ENCODE results near the gene TOX2. TPM values are rescaled to one million over a fixed set of nuclear protein-coding genes. Genes with fewer than 3 reads are reported as not detected.

Gene TOX2
- total RNA-seq, 2 experiments from 2014 or later, result 3.3 to 3.9 TPM

- DNase-seq, result peak in 1 of 14 experiments; percentile 11
- Histone ChIP-seq H3K27ac (ENCODE audit: low read depth in 1 of 2, low read length in 2 of 2) (peak overlapping the region in 1 of 2 donors; percentile 15), H3K9me3 (ENCODE audit: control insufficient read depth in 1 of 2, insufficient read depth in 1 of 2, low read length in 2 of 2) (no peaks in the 10 kb centered on the region), H3K27me3 (ENCODE audit: control insufficient read depth in 1 of 2, insufficient read depth in 2 of 2, low read length in 2 of 2) (no peaks in the 10 kb centered on the region), H3K36me3 (ENCODE audit: insufficient read depth, low read length) (no peaks in the 10 kb centered on the region), H3K4me1 (ENCODE audit: insufficient read depth, low read length) (peaks cover 60% of the 10 kb centered on the region), H3K4me3 (ENCODE audit: low read length) (no peak overlapping the region)
- no peaks in the 10 kb centered on the region for H3K9me3 Mint-ChIP-seq
- H3K27me3 Mint-ChIP-seq, result no peaks in the 10 kb centered on the region
- TF ChIP-seq, protein P1, sequence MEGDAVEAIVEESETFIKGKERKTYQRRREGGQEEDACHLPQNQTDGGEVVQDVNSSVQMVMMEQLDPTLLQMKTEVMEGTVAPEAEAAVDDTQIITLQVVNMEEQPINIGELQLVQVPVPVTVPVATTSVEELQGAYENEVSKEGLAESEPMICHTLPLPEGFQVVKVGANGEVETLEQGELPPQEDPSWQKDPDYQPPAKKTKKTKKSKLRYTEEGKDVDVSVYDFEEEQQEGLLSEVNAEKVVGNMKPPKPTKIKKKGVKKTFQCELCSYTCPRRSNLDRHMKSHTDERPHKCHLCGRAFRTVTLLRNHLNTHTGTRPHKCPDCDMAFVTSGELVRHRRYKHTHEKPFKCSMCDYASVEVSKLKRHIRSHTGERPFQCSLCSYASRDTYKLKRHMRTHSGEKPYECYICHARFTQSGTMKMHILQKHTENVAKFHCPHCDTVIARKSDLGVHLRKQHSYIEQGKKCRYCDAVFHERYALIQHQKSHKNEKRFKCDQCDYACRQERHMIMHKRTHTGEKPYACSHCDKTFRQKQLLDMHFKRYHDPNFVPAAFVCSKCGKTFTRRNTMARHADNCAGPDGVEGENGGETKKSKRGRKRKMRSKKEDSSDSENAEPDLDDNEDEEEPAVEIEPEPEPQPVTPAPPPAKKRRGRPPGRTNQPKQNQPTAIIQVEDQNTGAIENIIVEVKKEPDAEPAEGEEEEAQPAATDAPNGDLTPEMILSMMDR (IDR thresholded peaks at IDR 0.05), result no peak
- no peaks in the 10 kb centered on the region for H3K36me3 Mint-ChIP-seq (ENCODE audit: low read depth)
- intact Hi-C loops (cut with DNase I, micrococcal nuclease), result loop anchor here in 1 of 2 experiments (5.0 kb wide), 1 partner anchor 115 kb away; no protein-coding TSS in a partner anchor
- H3K4me1 Mint-ChIP-seq (ENCODE audit: low read depth), result peaks cover 50% of the 10 kb centered on the region
- H3K27ac Mint-ChIP-seq, result peak overlapping the region; percentile 97
- ChIA-PET CTCF (interaction anchor here (1.7 kb wide), 1 partner anchor 14 kb away, joined by 8 read pairs; no protein-coding TSS in a partner anchor), POLR2A (no interaction called here)
- H3K4me3 Mint-ChIP-seq, result no peak overlapping the region
- no peak for ATAC-seq (ENCODE audit: poor library complexity)
Measured at GRCh38 chr20:44066645-44067606, 152.3 kb downstream of the TOX2 start.

DNA sequence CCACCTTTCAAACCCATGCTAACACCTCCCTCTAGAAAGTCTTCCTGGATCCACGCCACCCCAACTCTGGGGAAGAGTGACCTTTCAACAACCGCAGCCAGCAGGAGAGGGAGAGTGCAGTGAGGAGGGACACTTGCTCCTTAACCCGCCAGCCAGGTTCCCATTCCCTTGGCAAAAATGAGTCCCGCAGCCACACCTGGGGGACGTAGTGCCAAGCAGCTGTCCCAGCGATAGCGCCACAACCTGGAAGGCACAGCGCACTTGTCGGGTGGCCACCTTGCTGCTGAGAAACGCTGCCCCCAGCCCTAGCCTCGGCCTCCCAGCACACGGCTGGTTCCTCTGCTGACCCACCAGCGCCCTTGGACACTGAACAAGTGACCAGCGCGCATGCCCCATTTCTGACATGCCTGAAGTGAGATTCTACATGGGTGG, 153.0 kb downstream of the TOX2 start:
- Histone ChIP-seq H3K27me3 (ENCODE audit: control insufficient read depth in 1 of 2, insufficient read depth in 2 of 2, low read length in 2 of 2) (no peaks in the 10 kb centered on the region), H3K4me1 (ENCODE audit: insufficient read depth, low read length) (peaks cover 66% of the 10 kb centered on the region), H3K4me3 (ENCODE audit: low read length) (no peak overlapping the region), H3K9me3 (ENCODE audit: control insufficient read depth in 1 of 2, insufficient read depth in 1 of 2, low read length in 2 of 2) (no peaks in the 10 kb centered on the region), H3K36me3 (ENCODE audit: insufficient read depth, low read length) (no peaks in the 10 kb centered on the region), H3K27ac (ENCODE audit: low read depth in 1 of 2, low read length in 2 of 2) (peak overlapping the region; percentile 5 to 97)
- Mint-ChIP-seq H3K36me3 (ENCODE audit: low read depth) (no peaks in the 10 kb centered on the region), H3K27ac (peak overlapping the region; percentile 97), H3K4me3 (no peak overlapping the region), H3K9me3 (no peaks in the 10 kb centered on the region), H3K27me3 (no peaks in the 10 kb centered on the region), H3K4me1 (ENCODE audit: low read depth) (peaks cover 57% of the 10 kb centered on the region)
- intact Hi-C loops (cut with DNase I, micrococcal nuclease), result loop anchor here in 1 of 2 experiments (5.0 kb wide), 1 partner anchor 115 kb away; no protein-coding TSS in a partner anchor
- ChIA-PET CTCF (interaction anchor here (1.7 to 2.4 kb wide), 2 partner anchors 11 to 13 kb away, joined by 8 to 10 read pairs; no protein-coding TSS in a partner anchor), POLR2A (no interaction called here)
- DNase-seq (peak in 1 of 14 experiments; percentile 11), ATAC-seq (ENCODE audit: poor library complexity) (no peak)
- TF ChIP-seq, protein P1 (IDR thresholded peaks at IDR 0.05), result no peak

GRCh38 chr20:44068316-44069201, 153.9 kb downstream of the TOX2 start:
- no peaks in the 10 kb centered on the region for H3K9me3 ChIP-seq (ENCODE audit: control insufficient read depth in 1 of 2, insufficient read depth in 1 of 2, low read length in 2 of 2)
- peaks cover 75% of the 10 kb centered on the region for H3K4me1 ChIP-seq (ENCODE audit: insufficient read depth, low read length)
- ATAC-seq (ENCODE audit: poor library complexity) (no peak), DNase-seq (peak in 4 of 14 experiments; percentile 20 to 44 (median 30))
- Mint-ChIP-seq H3K36me3 (ENCODE audit: low read depth) (no peaks in the 10 kb centered on the region), H3K9me3 (no peaks in the 10 kb centered on the region), H3K27me3 (no peaks in the 10 kb centered on the region), H3K27ac (peak overlapping the region; percentile 97), H3K4me3 (peak overlapping the region; percentile 85), H3K4me1 (ENCODE audit: low read depth) (peaks cover 66% of the 10 kb centered on the region)
- no peaks in the 10 kb centered on the region for H3K27me3 ChIP-seq (ENCODE audit: control insufficient read depth in 1 of 2, insufficient read depth in 2 of 2, low read length in 2 of 2)
- TF ChIP-seq, protein P1 (IDR thresholded peaks at IDR 0.05), result no peak
- intact Hi-C loops (cut with DNase I, micrococcal nuclease), result loop anchor here (1.0 to 5.0 kb wide), 3 partner anchors 12 to 116 kb away; no protein-coding TSS in a partner anchor
- peak overlapping the region; percentile 52 for H3K4me3 ChIP-seq (ENCODE audit: low read length)
- H3K27ac ChIP-seq (ENCODE audit: low read depth in 1 of 2, low read length in 2 of 2), result peak overlapping the region; percentile 84 to 97
- POLR2A ChIA-PET, result interaction anchor here (1.1 to 2.2 kb wide), 8 partner anchors 7 to 611 kb away, joined by 3 to 27 read pairs (median 8); partner anchors contain the start of gene SRSF6
- H3K36me3 ChIP-seq (ENCODE audit: insufficient read depth, low read length), result no peaks in the 10 kb centered on the region
- CTCF ChIA-PET, result interaction anchor here (1.7 to 2.6 kb wide), 3 partner anchors 12 kb away, joined by 8 to 11 read pairs (median 10); no protein-coding TSS in a partner anchor
